ENCODE measurements around the gene ZMYND8.

ZMYND8 gene

GRCh38 chr20:47348539-47349142 is 7.9 kb downstream of the ZMYND8 start:
- Histone ChIP-seq H3K9ac (ENCODE audit: low read length) (no peak overlapping the region), H3K4me3 (ENCODE audit: low read length) (no peak overlapping the region), H3K36me3 (ENCODE audit: control insufficient read depth, insufficient read depth, low read length) (peaks cover 6% of the 10 kb centered on the region)

GRCh38 chr20:47347661-47348435 is 8.7 kb downstream of the ZMYND8 start:
- peaks cover 56% of the 10 kb centered on the region for H3K4me1 ChIP-seq (ENCODE audit: control insufficient read depth, insufficient read depth, low read length)
- no peaks in the 10 kb centered on the region for H3K27me3 ChIP-seq (ENCODE audit: control insufficient read depth, insufficient read depth, low read length)
- H3K4me3 ChIP-seq (ENCODE audit: low read length), result no peak overlapping the region
- peak overlapping the region; percentile 96 for H3K27ac ChIP-seq (ENCODE audit: low read depth, low read length)
- no peak overlapping the region for H3K9ac ChIP-seq (ENCODE audit: low read length)
- peaks cover 6% of the 10 kb centered on the region for H3K36me3 ChIP-seq (ENCODE audit: control insufficient read depth, insufficient read depth, low read length)

More at GRCh38 chr20:47348539-47349142, 7.9 kb downstream of the ZMYND8 start:
- peaks cover 59% of the 10 kb centered on the region for H3K4me1 ChIP-seq (ENCODE audit: control insufficient read depth, insufficient read depth, low read length)
- H3K27ac ChIP-seq (ENCODE audit: low read depth, low read length), result peak overlapping the region; percentile 96
- no peaks in the 10 kb centered on the region for H3K27me3 ChIP-seq (ENCODE audit: control insufficient read depth, insufficient read depth, low read length)

GRCh38 chr20:47346172-47346571 is 10.3 kb downstream of the ZMYND8 start:
- peaks cover 6% of the 10 kb centered on the region for H3K36me3 ChIP-seq (ENCODE audit: control insufficient read depth, insufficient read depth, low read length)
- H3K9ac ChIP-seq (ENCODE audit: low read length), result no peak overlapping the region
- H3K4me1 ChIP-seq (ENCODE audit: control insufficient read depth, insufficient read depth, low read length), result peaks cover 39% of the 10 kb centered on the region
- no peaks in the 10 kb centered on the region for H3K27me3 ChIP-seq (ENCODE audit: control insufficient read depth, insufficient read depth, low read length)
- no peak overlapping the region for H3K4me3 ChIP-seq (ENCODE audit: low read length)
- no peak overlapping the region for H3K27ac ChIP-seq (ENCODE audit: low read depth, low read length)

- H3K36me3 ChIP-seq (ENCODE audit: control insufficient read depth, insufficient read depth, low read length), result peaks cover 6% of the 10 kb centered on the region
- H3K4me3 ChIP-seq (ENCODE audit: low read length), result no peak overlapping the region
- peaks cover 31% of the 10 kb centered on the region for H3K4me1 ChIP-seq (ENCODE audit: control insufficient read depth, insufficient read depth, low read length)
- H3K27me3 ChIP-seq (ENCODE audit: control insufficient read depth, insufficient read depth, low read length), result no peaks in the 10 kb centered on the region
- no peak overlapping the region for H3K9ac ChIP-seq (ENCODE audit: low read length)
- no peak overlapping the region for H3K27ac ChIP-seq (ENCODE audit: low read depth, low read length)
Observed at GRCh38 chr20:47345214-47345613, 11.3 kb downstream of the ZMYND8 start.

GRCh38 chr20:47343007-47343472 is 13.5 kb downstream of the ZMYND8 start:
- no peak overlapping the region for H3K4me3 ChIP-seq (ENCODE audit: low read length)
- H3K4me1 ChIP-seq (ENCODE audit: control insufficient read depth, insufficient read depth, low read length), result peaks cover 11% of the 10 kb centered on the region

GRCh38 chr20:47338131-47338628 is 18.3 kb downstream of the ZMYND8 start:
- H3K4me1 ChIP-seq (ENCODE audit: control insufficient read depth, insufficient read depth, low read length), result peaks cover 30% of the 10 kb centered on the region
- H3K36me3 ChIP-seq (ENCODE audit: control insufficient read depth, insufficient read depth, low read length), result no peaks in the 10 kb centered on the region
- no peak overlapping the region for H3K9ac ChIP-seq (ENCODE audit: low read length)

More at GRCh38 chr20:47343007-47343472, 13.5 kb downstream of the ZMYND8 start:
- H3K27ac ChIP-seq (ENCODE audit: low read depth, low read length), result no peak overlapping the region
- peaks cover 6% of the 10 kb centered on the region for H3K36me3 ChIP-seq (ENCODE audit: control insufficient read depth, insufficient read depth, low read length)
- no peak overlapping the region for H3K9ac ChIP-seq (ENCODE audit: low read length)
- no peaks in the 10 kb centered on the region for H3K27me3 ChIP-seq (ENCODE audit: control insufficient read depth, insufficient read depth, low read length)

GRCh38 chr20:47337413-47337812 is 19.1 kb downstream of the ZMYND8 start:
- Histone ChIP-seq H3K9ac (ENCODE audit: low read length) (no peak overlapping the region), H3K4me1 (ENCODE audit: control insufficient read depth, insufficient read depth, low read length) (peaks cover 30% of the 10 kb centered on the region)

More at GRCh38 chr20:47338131-47338628, 18.3 kb downstream of the ZMYND8 start:
- Histone ChIP-seq H3K4me3 (ENCODE audit: low read length) (no peak overlapping the region), H3K27me3 (ENCODE audit: control insufficient read depth, insufficient read depth, low read length) (no peaks in the 10 kb centered on the region), H3K27ac (ENCODE audit: low read depth, low read length) (no peak overlapping the region)

GRCh38 chr20:47336129-47336754 is 20.3 kb downstream of the ZMYND8 start:
- Histone ChIP-seq H3K36me3 (ENCODE audit: control insufficient read depth, insufficient read depth, low read length) (peaks cover 3% of the 10 kb centered on the region), H3K4me1 (ENCODE audit: control insufficient read depth, insufficient read depth, low read length) (peaks cover 30% of the 10 kb centered on the region), H3K27ac (ENCODE audit: low read depth, low read length) (peak overlapping the region; percentile 94), H3K9ac (ENCODE audit: low read length) (no peak overlapping the region), H3K4me3 (ENCODE audit: low read length) (peak overlapping the region; percentile 20), H3K27me3 (ENCODE audit: control insufficient read depth, insufficient read depth, low read length) (no peaks in the 10 kb centered on the region)

More at GRCh38 chr20:47337413-47337812, 19.1 kb downstream of the ZMYND8 start:
- peaks cover 3% of the 10 kb centered on the region for H3K36me3 ChIP-seq (ENCODE audit: control insufficient read depth, insufficient read depth, low read length)
- H3K27ac ChIP-seq (ENCODE audit: low read depth, low read length), result no peak overlapping the region
- H3K4me3 ChIP-seq (ENCODE audit: low read length), result no peak overlapping the region
- H3K27me3 ChIP-seq (ENCODE audit: control insufficient read depth, insufficient read depth, low read length), result no peaks in the 10 kb centered on the region

- no peaks in the 10 kb centered on the region for H3K27me3 ChIP-seq (ENCODE audit: control insufficient read depth, insufficient read depth, low read length)
- H3K27ac ChIP-seq (ENCODE audit: low read depth, low read length), result peak overlapping the region; percentile 94
- H3K9ac ChIP-seq (ENCODE audit: low read length), result no peak overlapping the region
- H3K4me3 ChIP-seq (ENCODE audit: low read length), result peak overlapping the region; percentile 20
- H3K4me1 ChIP-seq (ENCODE audit: control insufficient read depth, insufficient read depth, low read length), result peaks cover 33% of the 10 kb centered on the region
- peaks cover 3% of the 10 kb centered on the region for H3K36me3 ChIP-seq (ENCODE audit: control insufficient read depth, insufficient read depth, low read length)
Observed at GRCh38 chr20:47335251-47336128, 21.0 kb downstream of the ZMYND8 start.

GRCh38 chr20:47334022-47334551 is 22.4 kb downstream of the ZMYND8 start:
- H3K4me1 ChIP-seq (ENCODE audit: control insufficient read depth, insufficient read depth, low read length), result peaks cover 37% of the 10 kb centered on the region
- H3K27me3 ChIP-seq (ENCODE audit: control insufficient read depth, insufficient read depth, low read length), result no peaks in the 10 kb centered on the region
- H3K4me3 ChIP-seq (ENCODE audit: low read length), result peak overlapping the region; percentile 14
- H3K27ac ChIP-seq (ENCODE audit: low read depth, low read length), result peak overlapping the region; percentile 94
- H3K9ac ChIP-seq (ENCODE audit: low read length), result no peak overlapping the region
- peaks cover 3% of the 10 kb centered on the region for H3K36me3 ChIP-seq (ENCODE audit: control insufficient read depth, insufficient read depth, low read length)

- Histone ChIP-seq H3K27ac (ENCODE audit: low read depth, low read length) (peak overlapping the region; percentile 76), H3K36me3 (ENCODE audit: control insufficient read depth, insufficient read depth, low read length) (peaks cover 3% of the 10 kb centered on the region), H3K9ac (ENCODE audit: low read length) (no peak overlapping the region), H3K27me3 (ENCODE audit: control insufficient read depth, insufficient read depth, low read length) (no peaks in the 10 kb centered on the region), H3K4me1 (ENCODE audit: control insufficient read depth, insufficient read depth, low read length) (peaks cover 42% of the 10 kb centered on the region), H3K4me3 (ENCODE audit: low read length) (no peak overlapping the region)
Observed at GRCh38 chr20:47332381-47333206, 23.9 kb downstream of the ZMYND8 start.

Data from rectal smooth muscle tissue (tissue), 1 donor.